PC-9 (cell line): ENCODE measurements around the gene GPER1.

ENCODE experiments used
- EZH2 ChIP-seq: fragments of 200-600 bp; sonication (generic); IDR thresholded peaks from 2 replicates; pipeline ENCODE4 v1.8.0; 2017; ENCODE audit warnings: antibody characterized with exemption, low read depth
- TF ChIP-seq, protein P1 (sequence below): fragments of 200-600 bp; sonication (generic); conservative IDR thresholded peaks from 2 replicates; pipeline ENCODE4 v1.6.1; 2017; ENCODE audit warnings: mixed run types, antibody characterized with exemption, mild to moderate bottlenecking, moderate library complexity

- TF ChIP-seq, protein P1, sequence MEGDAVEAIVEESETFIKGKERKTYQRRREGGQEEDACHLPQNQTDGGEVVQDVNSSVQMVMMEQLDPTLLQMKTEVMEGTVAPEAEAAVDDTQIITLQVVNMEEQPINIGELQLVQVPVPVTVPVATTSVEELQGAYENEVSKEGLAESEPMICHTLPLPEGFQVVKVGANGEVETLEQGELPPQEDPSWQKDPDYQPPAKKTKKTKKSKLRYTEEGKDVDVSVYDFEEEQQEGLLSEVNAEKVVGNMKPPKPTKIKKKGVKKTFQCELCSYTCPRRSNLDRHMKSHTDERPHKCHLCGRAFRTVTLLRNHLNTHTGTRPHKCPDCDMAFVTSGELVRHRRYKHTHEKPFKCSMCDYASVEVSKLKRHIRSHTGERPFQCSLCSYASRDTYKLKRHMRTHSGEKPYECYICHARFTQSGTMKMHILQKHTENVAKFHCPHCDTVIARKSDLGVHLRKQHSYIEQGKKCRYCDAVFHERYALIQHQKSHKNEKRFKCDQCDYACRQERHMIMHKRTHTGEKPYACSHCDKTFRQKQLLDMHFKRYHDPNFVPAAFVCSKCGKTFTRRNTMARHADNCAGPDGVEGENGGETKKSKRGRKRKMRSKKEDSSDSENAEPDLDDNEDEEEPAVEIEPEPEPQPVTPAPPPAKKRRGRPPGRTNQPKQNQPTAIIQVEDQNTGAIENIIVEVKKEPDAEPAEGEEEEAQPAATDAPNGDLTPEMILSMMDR: no peak
- no peak for TF ChIP-seq EZH2
Observed at GRCh38 chr7:1065263-1065584, 22.7 kb upstream of the GPER1 start.
